GM19043 (cell line): ENCODE data around the gene PIGL.
A peak's percentile ranks its signal among the peaks of the same experiment; 100 is the strongest.

ENCODE experiments used
- ATAC-seq: cut with Tn5 transposase; IDR thresholded peaks from one replicate; pipeline ENCODE4 v1.9.1; 2021; ENCODE audit warnings: low read depth; ENCODE audit not compliant: unreplicated experiment

The PIGL gene

GRCh38 chr17:16346721-16347271 lies 129.8 kb downstream of the PIGL start:
- ATAC-seq, result no peak

GRCh38 chr17:16348586-16348985 lies 131.6 kb downstream of the PIGL start:
- no peak for ATAC-seq

DNA sequence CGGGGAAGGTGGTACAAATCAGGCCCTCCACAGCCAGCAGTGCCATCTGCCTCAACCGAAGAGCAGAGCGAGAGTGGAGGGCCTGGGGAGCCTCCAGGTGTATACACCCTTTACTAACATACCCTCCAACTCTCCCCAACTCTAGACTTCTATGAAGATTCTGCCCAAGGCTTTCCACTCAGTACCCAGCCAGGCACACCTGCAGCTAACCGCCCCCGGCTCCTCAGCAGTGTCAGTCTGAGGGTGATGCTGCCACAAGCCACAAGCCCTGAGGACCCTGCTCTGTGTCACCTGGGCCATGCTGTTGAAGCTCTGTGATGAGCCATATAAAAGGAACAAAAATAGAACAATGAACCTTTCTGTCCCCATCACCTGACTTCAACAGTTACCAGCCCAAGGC lies 132.4 kb downstream of the PIGL start:
- no peak for ATAC-seq

DNA sequence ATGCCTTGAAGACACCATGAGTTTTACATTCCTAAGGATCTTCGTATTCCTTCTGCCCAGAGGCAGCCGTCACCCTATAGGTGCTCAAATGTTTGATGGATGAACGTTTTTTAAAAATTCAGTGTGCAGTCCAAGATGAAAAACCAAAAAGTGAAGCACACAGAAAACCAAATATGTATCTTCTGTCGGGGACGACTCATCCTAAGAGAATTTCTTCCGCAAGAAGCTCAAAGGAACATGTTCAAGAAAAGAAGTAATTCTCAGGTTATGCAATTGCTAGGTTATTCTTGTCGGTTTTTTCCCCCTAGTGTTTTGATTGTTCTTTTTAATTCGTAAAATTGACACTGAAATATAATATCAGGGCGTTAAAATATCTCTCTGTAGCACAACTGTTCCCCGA lies 134.8 kb downstream of the PIGL start:
- ATAC-seq, result no peak

DNA sequence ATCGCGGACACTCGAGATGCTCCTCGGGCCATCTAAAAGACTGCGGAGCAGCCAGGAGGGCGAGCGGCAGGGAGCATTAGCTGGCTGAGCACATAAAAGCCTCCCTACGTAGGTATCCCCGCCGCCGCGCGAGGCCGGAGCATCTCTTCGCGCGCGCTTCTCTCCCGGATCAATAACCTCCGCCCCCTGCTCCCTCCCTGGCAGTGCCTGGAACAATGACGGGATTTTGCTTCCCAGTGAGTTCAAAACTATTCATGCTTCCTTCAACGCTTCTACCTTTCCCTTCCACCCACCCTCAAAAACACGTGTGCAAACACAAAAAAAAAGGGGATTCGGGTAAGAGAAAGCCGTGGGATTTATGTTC lies 135.3 kb downstream of the PIGL start:
- no peak for ATAC-seq

- ATAC-seq, result peak; percentile 44
Observed at GRCh38 chr17:16352667-16353316, 135.8 kb downstream of the PIGL start.

DNA sequence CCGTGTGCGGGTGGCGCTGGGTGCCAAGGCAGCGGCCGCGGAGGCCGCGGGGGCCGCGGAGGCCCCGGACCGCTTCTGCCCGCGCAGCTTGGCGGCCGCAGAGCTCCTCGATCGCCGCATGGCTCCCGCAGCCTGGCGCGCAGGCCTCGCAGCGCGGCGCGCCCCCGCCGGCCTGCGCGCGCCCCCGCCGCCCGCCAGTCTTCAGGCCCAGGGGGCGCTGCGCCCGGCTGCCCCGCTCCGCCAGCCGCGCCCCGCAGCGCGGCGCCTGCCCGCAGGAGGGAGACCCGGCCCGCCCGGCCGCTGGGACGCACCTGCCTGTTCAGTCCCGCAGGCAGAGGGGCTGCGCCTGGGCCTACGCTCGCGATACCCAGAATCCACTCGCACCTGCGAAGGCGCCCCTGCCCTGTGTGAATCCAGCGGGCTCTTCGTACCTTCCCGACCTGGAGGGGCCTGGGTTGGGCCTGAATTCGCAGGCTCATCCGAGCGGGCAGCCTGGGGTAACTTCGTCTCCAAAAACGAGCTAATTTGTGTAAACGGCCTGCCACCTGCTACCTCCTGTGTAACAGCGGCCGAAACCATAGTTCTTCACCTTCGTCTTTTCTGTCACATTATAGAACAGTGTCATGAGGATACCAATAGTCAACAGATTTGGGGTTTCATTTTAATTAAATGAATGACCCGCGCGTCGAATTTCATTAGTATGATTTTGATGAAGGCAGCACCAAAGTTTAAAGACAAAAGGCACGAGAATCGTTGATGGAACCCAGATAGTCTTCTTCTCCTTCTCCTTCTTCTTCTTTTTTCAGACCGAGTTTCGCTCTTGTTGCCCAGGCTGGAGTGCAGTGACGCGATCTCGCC lies 136.5 kb downstream of the PIGL start, which contains the start of gene CENPV:
Gene CENPV (minus strand): TSS at position 153 of the 858 bp plus-strand sequence. CDS start 33 bp downstream, at position 120.
- peak; percentile 63 for ATAC-seq

DNA sequence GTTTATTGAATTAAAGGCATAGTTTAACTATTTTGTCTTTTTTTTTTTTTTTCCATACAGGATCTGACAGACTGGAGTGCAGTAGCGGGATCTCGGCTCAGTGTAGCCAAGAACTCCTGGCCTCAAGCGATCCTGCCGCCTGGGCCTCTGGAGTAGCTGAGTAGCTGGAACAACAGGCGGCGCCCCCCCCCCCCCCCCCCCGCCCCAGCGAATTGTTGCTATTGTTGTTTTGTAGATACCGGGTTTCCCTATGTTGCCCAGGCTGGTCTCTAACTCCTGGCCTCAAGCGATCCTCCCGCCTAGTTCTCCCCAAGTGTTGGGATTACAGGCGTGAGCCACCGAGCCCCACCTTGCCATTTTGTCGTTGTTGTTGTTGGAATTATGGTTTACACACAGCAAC lies 137.6 kb downstream of the PIGL start:
- ATAC-seq, result no peak

DNA sequence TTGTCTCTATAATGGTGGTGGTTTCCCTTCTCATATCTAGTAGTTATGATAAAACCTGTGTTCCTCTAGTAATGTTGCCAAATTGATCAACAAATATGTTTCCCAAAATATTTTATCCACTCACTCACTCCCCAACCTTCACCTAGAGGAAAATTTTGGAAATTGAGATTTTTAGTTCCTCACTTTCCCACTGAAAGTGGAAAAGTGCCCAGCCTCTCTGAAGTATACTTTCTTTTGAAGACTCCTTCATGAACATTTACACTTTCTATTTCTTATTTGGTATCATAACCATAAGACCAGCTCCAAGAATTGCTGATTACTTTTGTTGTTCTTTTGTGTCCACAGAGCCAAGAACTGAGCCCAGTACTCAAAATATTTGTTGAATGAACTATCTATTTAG lies 141.4 kb downstream of the PIGL start:
- ATAC-seq, result no peak

DNA sequence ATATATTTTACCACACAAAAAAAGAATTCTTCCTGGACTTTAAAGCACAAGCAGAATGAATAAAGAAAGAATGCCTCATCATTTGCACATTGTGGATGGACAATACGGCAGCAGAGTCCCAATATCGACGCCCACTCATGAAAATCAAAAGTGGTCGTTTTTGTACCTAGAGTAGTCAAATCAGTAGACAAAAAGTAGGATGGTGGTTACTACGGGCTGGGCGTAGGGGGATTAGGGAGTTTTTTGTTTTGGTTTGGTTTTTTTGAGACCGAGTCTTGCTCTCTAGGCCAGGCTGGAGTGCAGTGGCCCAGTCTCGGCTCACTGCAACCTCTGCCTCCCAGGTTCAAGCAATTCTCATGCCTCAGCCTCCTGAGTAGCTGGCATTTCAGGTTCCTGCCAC lies 144.9 kb downstream of the PIGL start:
- no peak for ATAC-seq

DNA sequence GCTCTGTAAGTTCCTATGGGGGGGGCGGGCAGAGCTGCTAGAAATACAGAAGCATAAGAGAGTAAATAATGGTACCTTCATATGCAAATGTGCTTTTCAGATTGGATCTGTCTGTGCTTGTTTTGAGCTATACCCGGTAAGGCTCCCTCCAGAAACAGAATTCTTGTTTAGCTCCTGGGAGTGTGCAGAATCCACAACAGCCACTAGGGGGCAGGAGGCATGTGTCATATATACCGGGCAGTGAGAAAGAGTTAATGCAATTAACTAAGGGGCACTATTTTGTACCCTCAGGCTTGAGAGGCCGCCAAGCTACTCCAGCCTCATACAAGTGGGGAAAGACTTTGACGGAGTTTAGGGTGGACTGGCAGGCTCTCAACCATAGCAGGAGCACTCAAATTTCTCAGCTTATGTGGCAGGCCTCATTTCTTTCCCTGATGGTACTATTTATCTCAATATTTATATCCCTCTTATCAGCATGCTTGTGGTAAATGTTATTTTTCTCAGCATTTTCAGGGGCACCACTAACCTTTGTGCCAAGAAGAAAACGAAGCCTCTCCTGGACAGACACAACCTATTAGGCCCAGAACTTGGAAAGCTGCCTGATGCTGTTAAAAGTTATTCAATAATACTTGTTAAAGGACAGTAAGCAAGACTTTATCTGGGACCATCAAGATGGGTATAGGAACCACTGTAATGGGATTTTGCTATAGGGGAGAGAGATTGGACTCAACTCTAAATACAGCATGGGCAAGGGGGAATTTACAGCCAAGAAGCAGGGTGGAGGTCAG lies 146.9 kb downstream of the PIGL start:
- no peak for ATAC-seq

DNA sequence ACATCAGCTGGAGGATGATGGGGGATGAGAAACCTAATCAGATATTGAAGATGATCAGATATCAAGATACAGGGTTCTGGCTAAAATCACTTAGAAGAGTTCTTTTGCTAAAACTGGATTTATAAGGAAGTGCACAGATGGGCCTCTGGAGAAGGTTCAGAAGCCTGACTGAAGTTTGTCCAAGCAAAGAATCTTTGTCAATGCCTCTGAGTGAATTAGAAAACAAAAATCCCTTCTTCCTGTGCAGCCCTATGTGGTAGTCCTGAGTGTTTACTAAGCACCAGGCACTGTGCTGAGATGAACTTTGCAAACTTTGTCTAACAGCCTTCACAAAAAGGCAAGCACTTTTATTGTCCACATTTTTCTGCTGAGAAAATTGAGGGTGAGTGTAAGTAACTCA lies 147.6 kb downstream of the PIGL start:
- ATAC-seq, result no peak

- no peak for ATAC-seq
Observed at GRCh38 chr17:16371742-16372141, 154.7 kb downstream of the PIGL start.

DNA sequence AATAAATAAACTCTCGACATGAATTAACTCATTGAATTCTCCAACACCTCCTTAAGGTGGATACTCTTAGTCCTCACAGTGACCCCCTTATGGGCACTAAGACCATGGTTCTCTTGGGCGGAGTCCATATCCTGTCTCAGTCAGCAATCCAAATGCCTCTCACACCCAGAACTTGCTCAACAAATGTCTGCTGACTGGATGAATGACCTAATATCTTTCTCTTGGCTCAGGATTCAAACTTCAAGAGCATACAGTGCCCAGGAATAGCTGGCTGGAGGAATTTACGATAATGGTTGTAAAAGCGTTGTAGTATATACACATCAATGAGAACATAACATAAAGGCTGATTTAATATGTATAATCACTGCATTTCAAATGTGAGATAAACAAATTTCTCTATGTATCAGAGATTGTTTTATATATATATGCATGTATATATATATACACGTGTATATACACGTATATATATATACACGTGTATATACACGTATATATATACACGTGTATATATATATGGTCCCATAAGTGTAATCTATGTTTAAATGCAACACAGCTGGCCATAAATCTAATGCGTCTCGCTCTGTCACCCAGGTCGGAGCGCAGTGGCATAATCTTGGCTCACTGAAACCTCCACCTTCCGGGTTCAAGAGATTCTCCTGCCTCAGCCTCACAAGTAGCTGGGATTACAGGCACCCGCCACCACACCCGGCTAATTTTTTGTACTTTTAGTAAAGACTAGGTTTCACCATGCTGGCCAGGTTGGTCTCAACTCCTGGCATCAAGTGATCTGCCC lies 157.3 kb downstream of the PIGL start:
- no peak for ATAC-seq
